ENCODE measurements around the gene ASB17.
"Not testable (repeated sequence)": the region's sequence is repeated elsewhere in the genome, so short reads cannot be mapped to it uniquely, and the experiment has no call there.

ASB17 gene

GRCh38 chr1:75932304-75932703 lies at the start of gene ASB17:
Gene ASB17 (minus strand): TSS chr1:75932404. CDS start chr1:75932291, 113 bp downstream.
- DNase-seq: no peak

- no peak for DNase-seq
Measured at GRCh38 chr1:75980972-75981897, 49.0 kb upstream of the ASB17 start.

GRCh38 chr1:75970631-75971030 lies 38.4 kb upstream of the ASB17 start:
- no peak for DNase-seq

GRCh38 chr1:75969550-75969949 lies 37.3 kb upstream of the ASB17 start:
- no peak for DNase-seq

- no peak for DNase-seq
Measured at GRCh38 chr1:75967719-75968118, 35.5 kb upstream of the ASB17 start.

- DNase-seq: no peak
Measured at GRCh38 chr1:75964760-75965408, 32.7 kb upstream of the ASB17 start.

- DNase-seq: not testable (repeated sequence)
Measured at GRCh38 chr1:75964110-75964759, 32.0 kb upstream of the ASB17 start.

- no peak for DNase-seq
Measured at GRCh38 chr1:75954586-75954985, 22.4 kb upstream of the ASB17 start.

- no peak for DNase-seq
Measured at GRCh38 chr1:75953461-75953860, 21.3 kb upstream of the ASB17 start.

- no peak for DNase-seq
Measured at GRCh38 chr1:75952016-75952415, 19.8 kb upstream of the ASB17 start.

GRCh38 chr1:75950176-75950575 lies 18.0 kb upstream of the ASB17 start:
- no peak for DNase-seq

- not testable (repeated sequence) for DNase-seq
Measured at GRCh38 chr1:75943037-75943436, 10.8 kb upstream of the ASB17 start.

GRCh38 chr1:75937034-75937433 lies 4.8 kb upstream of the ASB17 start:
- no peak for DNase-seq

- no peak for DNase-seq
Measured at GRCh38 chr1:75922698-75923097, 9.5 kb downstream of the ASB17 start.

- no peak for DNase-seq
Measured at GRCh38 chr1:75916834-75917233, 15.4 kb downstream of the ASB17 start.

- no peak for DNase-seq
Measured at GRCh38 chr1:75908717-75909152, 23.5 kb downstream of the ASB17 start.

- DNase-seq: no peak
Measured at GRCh38 chr1:75901371-75901770, 30.8 kb downstream of the ASB17 start.

- DNase-seq: no peak
Measured at GRCh38 chr1:75884437-75884836, 47.8 kb downstream of the ASB17 start.

- DNase-seq: no peak
Measured at GRCh38 chr1:75879985-75880384, 52.2 kb downstream of the ASB17 start.

- DNase-seq: no peak
Measured at GRCh38 chr1:75870951-75871350, 61.3 kb downstream of the ASB17 start.

All from NK-92 treated with Interleukin-12 subunit alpha and Interleukin-12 subunit beta, amount 100 ng/mL, for 24 hours (cell line).